ENCODE results near the gene ZNF106. TPM values are rescaled to one million over a fixed set of nuclear protein-coding genes. Genes with fewer than 3 reads are reported as not detected.

The ZNF106 gene
- total RNA-seq, 6 experiments from 2014 or later: 17.5 to 24.5 (median 20.0) TPM

DNA sequence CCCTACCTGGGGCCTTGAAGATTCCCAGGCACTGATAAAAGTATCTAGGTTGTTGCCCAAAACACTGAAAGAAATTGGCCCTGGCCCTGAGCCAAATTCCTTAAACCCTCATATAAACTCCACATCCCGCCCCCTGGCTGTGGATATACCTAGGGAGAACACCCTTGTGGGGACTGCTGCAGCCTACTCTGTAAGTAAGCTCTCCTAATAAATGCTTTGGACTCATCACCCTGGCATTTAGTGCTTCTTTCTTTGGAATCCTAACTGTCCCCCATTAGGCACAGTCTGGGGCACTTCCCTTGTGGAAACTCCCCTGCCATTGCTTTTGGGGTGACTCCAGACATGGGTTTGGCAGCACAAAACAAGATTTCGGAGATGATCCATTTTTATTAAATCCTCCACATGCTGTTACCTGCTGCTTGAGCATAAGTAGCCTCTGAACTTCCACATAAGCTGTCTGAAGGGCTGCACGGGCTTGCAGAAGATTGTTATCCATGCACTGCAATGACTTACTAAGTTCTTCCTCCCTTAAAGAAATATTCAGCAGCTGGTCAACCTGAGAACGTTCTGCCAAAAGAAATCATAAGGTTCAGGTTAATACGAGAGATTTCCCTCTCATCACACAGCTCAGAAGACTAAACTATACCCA lies 46.4 kb downstream of the ZNF106 start:
- ATAC-seq (no peak), DNase-seq (no peak)
- no peaks in the 10 kb centered on the region for H3K9me3 ChIP-seq
- H3K4me3 ChIP-seq: no peak overlapping the region
- no peaks in the 10 kb centered on the region for H3K27me3 ChIP-seq
- H3K27ac ChIP-seq: no peak overlapping the region
- TF ChIP-seq, protein P1, sequence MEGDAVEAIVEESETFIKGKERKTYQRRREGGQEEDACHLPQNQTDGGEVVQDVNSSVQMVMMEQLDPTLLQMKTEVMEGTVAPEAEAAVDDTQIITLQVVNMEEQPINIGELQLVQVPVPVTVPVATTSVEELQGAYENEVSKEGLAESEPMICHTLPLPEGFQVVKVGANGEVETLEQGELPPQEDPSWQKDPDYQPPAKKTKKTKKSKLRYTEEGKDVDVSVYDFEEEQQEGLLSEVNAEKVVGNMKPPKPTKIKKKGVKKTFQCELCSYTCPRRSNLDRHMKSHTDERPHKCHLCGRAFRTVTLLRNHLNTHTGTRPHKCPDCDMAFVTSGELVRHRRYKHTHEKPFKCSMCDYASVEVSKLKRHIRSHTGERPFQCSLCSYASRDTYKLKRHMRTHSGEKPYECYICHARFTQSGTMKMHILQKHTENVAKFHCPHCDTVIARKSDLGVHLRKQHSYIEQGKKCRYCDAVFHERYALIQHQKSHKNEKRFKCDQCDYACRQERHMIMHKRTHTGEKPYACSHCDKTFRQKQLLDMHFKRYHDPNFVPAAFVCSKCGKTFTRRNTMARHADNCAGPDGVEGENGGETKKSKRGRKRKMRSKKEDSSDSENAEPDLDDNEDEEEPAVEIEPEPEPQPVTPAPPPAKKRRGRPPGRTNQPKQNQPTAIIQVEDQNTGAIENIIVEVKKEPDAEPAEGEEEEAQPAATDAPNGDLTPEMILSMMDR (IDR thresholded peaks at IDR 0.05): no peak
- no peak for TF ChIP-seq POLR2A (IDR thresholded peaks at IDR 0.05)
- intact Hi-C loops (cut with DNase I): no loop called here
- H3K4me1 ChIP-seq: no peaks in the 10 kb centered on the region
- H3K36me3 ChIP-seq: peaks cover 0 to 55% (median 4%) of the 10 kb centered on the region in 4 donors
- WGBS (ENCODE audit: insufficient coverage, low coverage, low lambda C conversion rate, missing lambda C conversion rate): 94% methylated on average over 4 of the region's 5 CpGs

DNA sequence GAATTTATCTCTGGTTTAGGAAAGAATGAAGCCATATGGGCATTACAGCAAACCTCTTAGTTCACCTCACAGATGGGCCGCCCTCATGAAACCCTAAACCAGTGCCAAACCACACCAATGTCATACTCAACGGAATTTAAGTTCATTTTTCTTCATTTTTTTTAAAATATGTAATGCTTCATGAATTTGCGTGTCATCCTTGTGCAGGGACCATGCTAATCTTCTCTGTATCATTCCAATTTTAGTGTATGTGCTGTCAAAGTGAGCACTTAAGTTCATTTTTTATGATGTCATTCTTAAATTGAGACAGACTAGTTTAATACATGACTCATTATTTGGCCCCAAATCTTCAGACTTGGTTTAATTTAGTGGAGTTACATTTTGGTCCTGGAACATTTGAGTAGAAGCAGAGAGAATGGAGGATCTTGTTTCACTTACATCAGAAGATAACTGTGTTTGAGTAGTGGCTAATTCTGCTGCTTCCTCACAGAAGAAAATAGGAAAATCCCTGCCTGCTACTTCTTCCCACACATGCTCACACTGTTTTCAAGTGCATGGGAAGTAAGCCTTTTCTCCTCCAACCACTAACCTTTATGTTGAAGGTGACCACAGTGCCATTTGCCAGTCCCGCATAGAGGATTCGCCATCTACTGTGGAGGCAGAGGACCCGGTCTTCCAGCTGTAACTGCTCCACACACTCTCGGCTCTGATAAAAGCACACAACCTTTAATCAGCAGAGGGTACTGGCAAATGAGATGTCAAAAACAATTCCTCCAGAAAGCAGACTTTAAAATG lies 63.3 kb downstream of the ZNF106 start:
- Histone ChIP-seq H3K9me3 (no peaks in the 10 kb centered on the region), H3K27ac (no peak overlapping the region), H3K4me1 (no peaks in the 10 kb centered on the region), H3K36me3 (peaks cover 0 to 95% (median 29%) of the 10 kb centered on the region in 4 donors), H3K27me3 (no peaks in the 10 kb centered on the region), H3K4me3 (no peak overlapping the region)
- DNase-seq: no peak
- intact Hi-C loops (cut with DNase I): no loop called here
- no peak for TF ChIP-seq POLR2A (IDR thresholded peaks at IDR 0.05)
- TF ChIP-seq, protein P1 (IDR thresholded peaks at IDR 0.05): no peak
- 89% methylated on average over 7 of the region's 7 CpGs for WGBS (ENCODE audit: insufficient coverage, low coverage, low lambda C conversion rate, missing lambda C conversion rate)
- ATAC-seq: no peak

DNA sequence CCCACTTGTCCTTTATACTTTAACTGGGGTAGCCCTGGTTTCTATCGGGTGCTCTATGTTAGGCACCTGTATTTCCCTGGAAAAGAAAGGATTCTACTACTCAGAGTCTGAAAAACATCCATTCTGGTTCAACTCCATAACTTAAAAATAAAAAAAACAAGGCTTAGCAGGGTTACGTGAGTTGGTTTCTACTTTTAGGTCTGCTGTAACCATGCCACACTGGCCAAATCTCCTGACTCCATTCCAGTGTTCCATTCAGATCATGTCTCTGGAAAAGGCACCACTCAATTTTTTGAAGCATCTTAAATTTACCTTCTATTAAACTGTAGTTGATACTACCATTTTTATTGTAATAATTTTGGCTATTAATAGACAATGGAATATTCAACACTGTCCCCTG lies 69.6 kb downstream of the ZNF106 start:
- ATAC-seq: no peak
- Histone ChIP-seq H3K27ac (no peak overlapping the region), H3K4me3 (no peak overlapping the region), H3K4me1 (no peaks in the 10 kb centered on the region), H3K9me3 (no peaks in the 10 kb centered on the region), H3K36me3 (peaks cover 4 to 86% (median 23%) of the 10 kb centered on the region in 4 donors), H3K27me3 (no peaks in the 10 kb centered on the region)
- intact Hi-C loops (cut with DNase I): no loop called here
- 100% methylated on average over 1 of the region's 2 CpGs for WGBS (ENCODE audit: insufficient coverage, low coverage, low lambda C conversion rate, missing lambda C conversion rate)
- no peak for DNase-seq
- TF ChIP-seq, protein P1 (IDR thresholded peaks at IDR 0.05): no peak
- TF ChIP-seq POLR2A (IDR thresholded peaks at IDR 0.05): no peak

DNA sequence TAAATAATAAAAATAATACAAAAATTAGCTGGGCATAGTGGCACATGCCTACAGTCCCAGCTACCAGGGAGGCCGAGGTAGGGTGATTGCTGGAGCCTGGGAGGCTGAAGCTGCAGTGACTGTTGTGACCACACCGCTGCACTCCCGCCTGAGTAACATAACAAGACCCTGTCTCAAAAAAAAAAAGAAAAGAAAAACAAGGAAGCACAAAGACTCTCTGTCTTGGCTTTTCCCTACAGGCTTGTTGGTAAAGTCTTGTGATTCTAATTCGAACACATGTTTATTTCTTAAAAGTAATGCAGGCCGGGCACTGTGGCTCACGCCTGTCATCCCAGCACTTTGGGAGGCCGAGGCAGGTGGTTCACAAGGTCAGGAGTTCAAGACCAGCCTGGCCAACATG lies 71.6 kb downstream of the ZNF106 start:
- ATAC-seq (no peak), DNase-seq (no peak)
- TF ChIP-seq, protein P1 (IDR thresholded peaks at IDR 0.05): no peak
- 85% methylated on average over 5 of the region's 7 CpGs for WGBS (ENCODE audit: insufficient coverage, low coverage, low lambda C conversion rate, missing lambda C conversion rate)
- Histone ChIP-seq H3K27me3 (no peaks in the 10 kb centered on the region), H3K9me3 (no peaks in the 10 kb centered on the region), H3K27ac (no peak overlapping the region), H3K4me3 (no peak overlapping the region), H3K4me1 (no peaks in the 10 kb centered on the region), H3K36me3 (peaks cover 4 to 85% (median 30%) of the 10 kb centered on the region in 4 donors)
- intact Hi-C loops (cut with DNase I): no loop called here

Measured in right lobe of liver (tissue), 6 donors.